ENCODE data around the gene TSHZ1.

The TSHZ1 gene

DNA sequence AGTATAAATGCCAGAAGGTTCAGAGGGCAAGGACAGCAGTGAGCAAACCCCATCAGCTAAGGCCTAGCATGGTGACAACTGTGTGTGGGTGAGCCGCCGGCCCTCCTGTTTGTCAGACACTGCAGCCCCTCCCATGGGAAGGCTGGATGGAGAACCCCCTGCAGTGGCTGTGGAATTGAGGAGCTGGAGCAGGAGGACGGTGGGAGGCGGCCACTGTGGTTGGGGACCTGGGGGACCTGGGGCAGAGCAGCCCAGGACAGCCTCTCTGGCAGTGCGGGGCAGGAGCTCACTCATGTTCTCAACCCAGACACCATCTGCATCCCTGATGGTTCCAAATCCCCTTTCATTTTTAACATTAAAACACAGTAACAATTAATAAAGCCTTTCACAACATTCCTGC, 68.8 kb downstream of the TSHZ1 start:
- Histone ChIP-seq H3K4me3 (ENCODE audit: low read depth, low read length) (no peak overlapping the region), H3K27me3 (ENCODE audit: control insufficient read depth, insufficient read depth, low read length) (no peaks in the 10 kb centered on the region), H3K36me3 (ENCODE audit: control insufficient read depth, insufficient read depth, low read length) (no peaks in the 10 kb centered on the region), H3K9me3 (ENCODE audit: control insufficient read depth, insufficient read depth, low read length) (no peaks in the 10 kb centered on the region), H3K4me1 (ENCODE audit: control insufficient read depth, insufficient read depth, low read length) (no peaks in the 10 kb centered on the region), H3K9ac (ENCODE audit: low read depth, low read length) (no peak overlapping the region)

DNA sequence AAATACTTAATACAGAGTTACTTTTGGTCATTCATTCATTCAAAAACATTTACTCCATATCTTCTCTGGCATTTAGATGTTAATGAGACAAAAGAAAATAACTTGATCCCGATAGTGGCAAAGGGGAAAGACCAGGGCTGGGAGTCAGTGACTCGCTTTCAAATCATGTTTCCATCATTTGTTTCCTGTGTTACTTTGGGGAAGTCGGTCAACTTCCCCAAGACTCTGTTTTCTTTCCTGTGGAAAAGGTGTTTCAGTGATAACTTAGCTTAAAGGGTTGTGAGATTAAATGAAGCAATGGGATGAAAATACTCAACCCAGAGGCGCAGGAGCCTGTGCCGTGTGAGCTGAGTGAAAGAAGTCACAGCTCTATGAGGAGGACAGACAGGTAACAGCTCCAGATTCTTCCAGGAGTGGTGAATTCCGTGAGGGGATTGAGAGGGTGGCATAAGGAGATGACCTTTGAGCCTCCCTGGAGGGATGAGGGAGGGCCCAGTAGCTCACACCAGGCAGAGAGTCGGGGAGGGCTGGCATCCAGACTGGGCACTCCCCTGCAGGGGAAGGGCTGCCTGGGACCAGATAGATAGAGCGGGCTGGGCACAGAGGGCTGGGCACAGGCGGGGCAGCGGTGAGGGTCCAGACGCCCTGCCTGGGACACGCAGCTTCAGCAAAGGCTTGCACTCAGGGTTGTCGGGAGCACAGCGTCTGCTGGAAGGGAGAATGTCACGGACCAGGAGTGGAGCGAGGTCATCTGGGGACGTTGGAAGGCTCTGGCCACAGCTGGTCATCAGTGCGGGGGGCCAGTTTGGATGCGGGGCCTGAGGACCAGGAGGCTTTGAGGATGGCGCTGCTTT, 70.1 kb downstream of the TSHZ1 start:
- H3K4me1 ChIP-seq (ENCODE audit: control insufficient read depth, insufficient read depth, low read length) = no peaks in the 10 kb centered on the region
- H3K36me3 ChIP-seq (ENCODE audit: control insufficient read depth, insufficient read depth, low read length) = no peaks in the 10 kb centered on the region
- no peaks in the 10 kb centered on the region for H3K9me3 ChIP-seq (ENCODE audit: control insufficient read depth, insufficient read depth, low read length)
- H3K4me3 ChIP-seq (ENCODE audit: low read depth, low read length) = no peak overlapping the region
- no peaks in the 10 kb centered on the region for H3K27me3 ChIP-seq (ENCODE audit: control insufficient read depth, insufficient read depth, low read length)
- H3K9ac ChIP-seq (ENCODE audit: low read depth, low read length) = no peak overlapping the region

DNA sequence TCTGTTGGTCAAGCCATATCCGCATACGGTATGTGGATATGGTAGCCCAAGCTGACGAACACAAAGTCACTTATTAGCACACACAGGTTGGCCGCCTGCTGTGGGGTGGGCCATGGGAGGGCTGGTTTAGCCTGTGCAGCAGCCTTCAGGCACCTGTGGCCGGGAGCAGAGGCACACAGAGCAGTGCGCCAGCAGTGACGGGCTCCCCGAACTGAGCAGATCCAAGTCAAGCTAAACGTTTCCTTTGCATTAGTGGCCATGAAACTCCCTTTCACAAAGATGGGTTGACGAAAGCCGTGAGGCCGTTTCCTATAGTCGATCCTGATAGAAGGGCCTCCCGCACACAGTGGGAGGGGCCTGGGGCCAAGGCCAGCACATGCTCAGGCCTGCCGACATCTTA, 72.1 kb downstream of the TSHZ1 start:
- H3K36me3 ChIP-seq (ENCODE audit: control insufficient read depth, insufficient read depth, low read length) = no peaks in the 10 kb centered on the region
- no peaks in the 10 kb centered on the region for H3K9me3 ChIP-seq (ENCODE audit: control insufficient read depth, insufficient read depth, low read length)
- no peak overlapping the region for H3K9ac ChIP-seq (ENCODE audit: low read depth, low read length)
- H3K4me3 ChIP-seq (ENCODE audit: low read depth, low read length) = no peak overlapping the region
- H3K27me3 ChIP-seq (ENCODE audit: control insufficient read depth, insufficient read depth, low read length) = no peaks in the 10 kb centered on the region
- no peaks in the 10 kb centered on the region for H3K4me1 ChIP-seq (ENCODE audit: control insufficient read depth, insufficient read depth, low read length)

DNA sequence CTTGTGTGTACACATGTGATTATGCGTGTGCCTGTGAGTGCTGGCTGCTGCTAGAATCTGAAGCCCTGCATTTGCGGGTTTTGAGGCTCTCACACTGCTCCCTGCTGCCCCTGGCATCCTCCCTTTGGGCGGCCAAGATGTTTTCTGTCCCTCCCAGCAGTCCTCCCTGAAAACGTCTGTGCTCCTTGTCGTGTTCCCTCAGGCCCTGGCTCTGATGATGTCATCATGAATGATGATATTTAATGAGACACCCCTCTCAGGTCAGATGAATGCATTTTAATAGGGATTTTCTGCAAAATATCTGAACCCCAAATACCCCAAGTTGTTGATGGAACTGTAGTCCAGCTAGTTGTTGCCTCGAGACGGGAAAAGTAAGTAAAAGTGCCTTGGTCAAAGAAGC, 73.1 kb downstream of the TSHZ1 start:
- no peaks in the 10 kb centered on the region for H3K27me3 ChIP-seq (ENCODE audit: control insufficient read depth, insufficient read depth, low read length)
- no peak overlapping the region for H3K9ac ChIP-seq (ENCODE audit: low read depth, low read length)
- no peaks in the 10 kb centered on the region for H3K36me3 ChIP-seq (ENCODE audit: control insufficient read depth, insufficient read depth, low read length)
- H3K4me3 ChIP-seq (ENCODE audit: low read depth, low read length) = no peak overlapping the region
- H3K4me1 ChIP-seq (ENCODE audit: control insufficient read depth, insufficient read depth, low read length) = no peaks in the 10 kb centered on the region
- H3K9me3 ChIP-seq (ENCODE audit: control insufficient read depth, insufficient read depth, low read length) = no peaks in the 10 kb centered on the region

DNA sequence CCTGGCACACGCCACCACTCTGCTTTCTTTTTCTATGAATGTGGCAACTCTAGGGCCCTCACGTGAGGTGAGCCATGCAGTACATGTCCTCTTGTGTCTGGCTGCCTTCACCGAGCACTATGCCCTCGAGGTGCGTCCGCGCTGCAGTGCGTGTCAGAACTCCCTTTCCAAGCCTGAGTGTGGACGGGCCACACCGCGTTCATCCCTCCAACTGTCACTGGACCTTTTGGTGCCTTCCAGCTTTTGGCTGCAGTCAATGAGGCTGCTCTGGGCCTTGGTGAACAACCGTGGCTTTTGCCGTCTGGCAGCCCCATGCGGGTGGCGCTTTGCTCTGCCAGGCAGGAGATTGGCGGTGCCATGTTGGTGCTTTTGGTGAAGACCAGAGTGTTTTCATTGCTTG, 74.0 kb downstream of the TSHZ1 start:
- Histone ChIP-seq H3K4me1 (ENCODE audit: control insufficient read depth, insufficient read depth, low read length) (no peaks in the 10 kb centered on the region), H3K4me3 (ENCODE audit: low read depth, low read length) (no peak overlapping the region), H3K27me3 (ENCODE audit: control insufficient read depth, insufficient read depth, low read length) (no peaks in the 10 kb centered on the region), H3K9me3 (ENCODE audit: control insufficient read depth, insufficient read depth, low read length) (no peaks in the 10 kb centered on the region), H3K36me3 (ENCODE audit: control insufficient read depth, insufficient read depth, low read length) (no peaks in the 10 kb centered on the region), H3K9ac (ENCODE audit: low read depth, low read length) (no peak overlapping the region)

DNA sequence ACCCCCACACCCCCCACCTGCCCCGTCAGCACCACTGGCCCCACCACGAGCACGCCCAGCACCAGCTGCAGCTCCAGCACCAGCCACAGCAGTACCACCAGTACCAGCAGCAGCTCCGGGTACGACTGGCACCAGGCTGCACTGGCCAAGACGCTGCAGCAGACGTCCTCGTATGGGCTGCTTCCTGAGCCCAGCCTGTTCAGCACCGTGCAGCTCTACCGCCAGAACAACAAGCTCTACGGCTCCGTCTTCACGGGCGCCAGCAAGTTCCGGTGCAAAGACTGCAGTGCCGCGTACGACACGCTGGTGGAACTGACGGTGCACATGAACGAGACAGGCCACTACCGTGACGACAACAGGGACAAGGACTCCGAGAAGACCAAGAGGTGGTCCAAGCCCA, 75.3 kb downstream of the TSHZ1 start:
- Histone ChIP-seq H3K9ac (ENCODE audit: low read depth, low read length) (no peak overlapping the region), H3K9me3 (ENCODE audit: control insufficient read depth, insufficient read depth, low read length) (no peaks in the 10 kb centered on the region), H3K27me3 (ENCODE audit: control insufficient read depth, insufficient read depth, low read length) (no peaks in the 10 kb centered on the region), H3K36me3 (ENCODE audit: control insufficient read depth, insufficient read depth, low read length) (no peaks in the 10 kb centered on the region), H3K4me1 (ENCODE audit: control insufficient read depth, insufficient read depth, low read length) (no peaks in the 10 kb centered on the region), H3K4me3 (ENCODE audit: low read depth, low read length) (no peak overlapping the region)

DNA sequence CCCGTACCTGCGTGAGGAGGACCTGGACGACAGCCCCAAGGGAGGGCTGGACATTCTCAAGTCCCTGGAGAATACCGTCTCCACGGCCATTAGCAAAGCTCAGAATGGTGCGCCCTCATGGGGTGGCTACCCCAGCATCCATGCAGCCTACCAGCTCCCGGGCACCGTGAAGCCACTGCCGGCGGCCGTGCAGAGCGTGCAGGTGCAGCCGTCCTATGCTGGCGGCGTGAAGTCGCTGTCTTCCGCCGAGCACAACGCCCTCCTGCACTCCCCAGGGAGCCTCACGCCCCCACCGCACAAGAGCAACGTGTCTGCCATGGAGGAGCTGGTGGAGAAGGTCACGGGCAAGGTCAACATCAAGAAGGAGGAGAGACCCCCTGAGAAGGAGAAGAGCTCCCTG, 76.4 kb downstream of the TSHZ1 start:
- no peaks in the 10 kb centered on the region for H3K36me3 ChIP-seq (ENCODE audit: control insufficient read depth, insufficient read depth, low read length)

DNA sequence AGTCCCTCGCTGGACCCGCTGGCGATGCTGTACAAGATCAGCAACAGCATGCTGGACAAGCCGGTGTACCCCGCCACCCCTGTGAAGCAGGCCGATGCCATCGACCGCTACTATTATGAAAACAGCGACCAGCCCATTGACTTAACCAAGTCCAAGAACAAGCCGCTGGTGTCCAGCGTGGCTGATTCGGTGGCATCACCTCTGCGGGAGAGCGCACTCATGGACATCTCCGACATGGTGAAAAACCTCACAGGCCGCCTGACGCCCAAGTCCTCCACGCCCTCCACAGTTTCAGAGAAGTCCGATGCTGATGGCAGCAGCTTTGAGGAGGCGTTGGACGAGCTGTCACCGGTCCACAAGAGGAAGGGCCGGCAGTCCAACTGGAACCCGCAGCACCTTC, 77.1 kb downstream of the TSHZ1 start:
- Histone ChIP-seq H3K27me3 (ENCODE audit: control insufficient read depth, insufficient read depth, low read length) (no peaks in the 10 kb centered on the region), H3K9ac (ENCODE audit: low read depth, low read length) (no peak overlapping the region), H3K4me3 (ENCODE audit: low read depth, low read length) (no peak overlapping the region), H3K36me3 (ENCODE audit: control insufficient read depth, insufficient read depth, low read length) (no peaks in the 10 kb centered on the region), H3K9me3 (ENCODE audit: control insufficient read depth, insufficient read depth, low read length) (no peaks in the 10 kb centered on the region), H3K4me1 (ENCODE audit: control insufficient read depth, insufficient read depth, low read length) (no peaks in the 10 kb centered on the region)

More for the DNA sequence above, 76.4 kb downstream of the TSHZ1 start:
- Histone ChIP-seq H3K9ac (ENCODE audit: low read depth, low read length) (no peak overlapping the region), H3K4me1 (ENCODE audit: control insufficient read depth, insufficient read depth, low read length) (no peaks in the 10 kb centered on the region), H3K4me3 (ENCODE audit: low read depth, low read length) (no peak overlapping the region), H3K9me3 (ENCODE audit: control insufficient read depth, insufficient read depth, low read length) (no peaks in the 10 kb centered on the region), H3K27me3 (ENCODE audit: control insufficient read depth, insufficient read depth, low read length) (no peaks in the 10 kb centered on the region)

DNA sequence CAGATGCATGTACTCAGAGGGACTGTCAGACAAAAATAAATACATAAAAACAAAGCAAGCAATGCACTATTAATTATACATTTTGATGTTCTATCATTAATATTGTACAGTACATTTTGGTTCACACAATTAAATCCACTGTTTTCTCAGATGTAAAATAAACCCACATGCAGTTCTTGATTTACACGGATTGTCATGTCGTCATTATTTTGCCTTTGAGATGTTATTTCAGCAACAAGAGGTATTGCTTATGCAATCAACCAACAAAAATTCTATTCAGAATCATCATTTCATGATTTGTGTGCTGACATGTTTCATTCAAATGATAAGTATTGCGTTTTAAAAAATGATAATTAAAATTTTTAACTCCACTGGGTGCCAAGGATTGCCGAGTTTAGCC, 79.2 kb downstream of the TSHZ1 start:
- no peaks in the 10 kb centered on the region for H3K4me1 ChIP-seq (ENCODE audit: control insufficient read depth, insufficient read depth, low read length)
- H3K4me3 ChIP-seq (ENCODE audit: low read depth, low read length) = no peak overlapping the region
- H3K27me3 ChIP-seq (ENCODE audit: control insufficient read depth, insufficient read depth, low read length) = no peaks in the 10 kb centered on the region
- H3K9ac ChIP-seq (ENCODE audit: low read depth, low read length) = no peak overlapping the region
- no peaks in the 10 kb centered on the region for H3K9me3 ChIP-seq (ENCODE audit: control insufficient read depth, insufficient read depth, low read length)
- H3K36me3 ChIP-seq (ENCODE audit: control insufficient read depth, insufficient read depth, low read length) = no peaks in the 10 kb centered on the region

DNA sequence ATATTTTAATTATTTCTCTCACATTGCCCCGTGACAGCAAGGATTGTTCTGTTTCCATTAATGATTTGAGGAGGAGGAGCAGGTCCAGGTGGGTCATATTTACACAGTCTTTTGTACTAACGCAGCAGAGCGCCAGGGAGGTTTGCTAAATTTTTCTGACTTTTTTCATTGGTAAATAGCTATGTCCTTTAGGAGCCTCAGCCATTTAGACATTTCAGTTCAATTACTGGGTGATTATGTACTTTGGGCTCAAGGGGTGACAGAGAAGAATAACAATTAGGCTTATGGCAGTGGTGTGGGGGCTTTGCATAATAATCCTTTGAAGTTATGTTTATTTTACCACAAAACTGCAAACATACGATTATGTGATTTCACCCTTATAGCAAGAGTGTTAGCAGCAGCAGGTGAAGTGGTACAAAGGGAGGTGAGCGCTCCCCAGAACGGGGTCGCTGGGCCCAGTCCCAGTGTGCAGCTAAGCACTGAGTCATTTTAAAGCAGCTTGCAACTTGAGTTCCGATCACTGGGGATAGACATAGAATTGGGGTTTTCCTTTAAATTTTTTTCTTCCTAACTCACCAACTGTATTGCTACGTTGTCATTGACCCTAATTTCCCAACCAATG, 80.3 kb downstream of the TSHZ1 start:
- no peaks in the 10 kb centered on the region for H3K27me3 ChIP-seq (ENCODE audit: control insufficient read depth, insufficient read depth, low read length)
- no peaks in the 10 kb centered on the region for H3K36me3 ChIP-seq (ENCODE audit: control insufficient read depth, insufficient read depth, low read length)
- no peak overlapping the region for H3K9ac ChIP-seq (ENCODE audit: low read depth, low read length)
- H3K9me3 ChIP-seq (ENCODE audit: control insufficient read depth, insufficient read depth, low read length) = no peaks in the 10 kb centered on the region
- H3K4me3 ChIP-seq (ENCODE audit: low read depth, low read length) = no peak overlapping the region
- no peaks in the 10 kb centered on the region for H3K4me1 ChIP-seq (ENCODE audit: control insufficient read depth, insufficient read depth, low read length)

DNA sequence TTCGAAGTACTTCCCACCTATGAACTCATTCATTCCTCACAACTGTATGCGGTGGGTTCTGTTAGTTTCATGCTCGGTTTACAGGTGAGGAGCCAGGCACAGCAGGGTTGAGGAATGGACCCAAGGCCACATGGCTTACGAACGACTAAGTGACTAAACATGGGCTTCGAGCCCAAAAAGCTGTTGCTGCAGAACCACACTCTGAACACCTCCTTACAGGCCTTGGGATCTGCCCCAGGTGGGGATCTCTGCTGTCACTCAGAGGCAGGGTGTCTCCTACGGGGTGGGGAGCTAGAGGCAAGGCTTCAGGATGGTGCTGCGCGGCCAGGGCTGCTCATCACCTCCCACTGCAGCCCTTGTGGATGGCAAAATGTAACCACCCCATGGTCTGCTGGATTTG, 80.9 kb downstream of the TSHZ1 start:
- Histone ChIP-seq H3K9me3 (ENCODE audit: control insufficient read depth, insufficient read depth, low read length) (no peaks in the 10 kb centered on the region), H3K4me3 (ENCODE audit: low read depth, low read length) (no peak overlapping the region), H3K36me3 (ENCODE audit: control insufficient read depth, insufficient read depth, low read length) (no peaks in the 10 kb centered on the region), H3K27me3 (ENCODE audit: control insufficient read depth, insufficient read depth, low read length) (no peaks in the 10 kb centered on the region), H3K4me1 (ENCODE audit: control insufficient read depth, insufficient read depth, low read length) (no peaks in the 10 kb centered on the region), H3K9ac (ENCODE audit: low read depth, low read length) (no peak overlapping the region)

DNA sequence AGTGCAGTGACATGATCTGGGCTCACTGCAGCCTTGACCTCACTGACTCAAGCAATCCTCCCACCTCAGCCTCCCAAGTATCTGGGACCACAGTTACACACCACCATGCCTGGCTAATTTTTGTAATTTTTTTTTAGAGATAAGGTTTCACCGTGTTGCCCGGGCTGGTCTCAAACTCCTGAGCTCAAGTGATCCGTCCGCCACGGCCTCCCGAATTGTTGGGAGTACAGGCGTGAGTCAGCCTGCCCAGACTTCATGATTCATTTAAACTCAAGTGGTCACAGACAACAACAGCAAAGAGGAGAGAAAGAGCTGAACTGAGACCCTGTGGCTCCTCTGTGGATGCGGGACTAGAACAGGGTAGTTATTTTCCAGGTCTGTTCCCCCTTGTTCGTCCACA, 83.0 kb downstream of the TSHZ1 start:
- H3K27me3 ChIP-seq (ENCODE audit: control insufficient read depth, insufficient read depth, low read length) = no peaks in the 10 kb centered on the region
- no peak overlapping the region for H3K4me3 ChIP-seq (ENCODE audit: low read depth, low read length)
- no peaks in the 10 kb centered on the region for H3K36me3 ChIP-seq (ENCODE audit: control insufficient read depth, insufficient read depth, low read length)
- H3K4me1 ChIP-seq (ENCODE audit: control insufficient read depth, insufficient read depth, low read length) = no peaks in the 10 kb centered on the region
- no peaks in the 10 kb centered on the region for H3K9me3 ChIP-seq (ENCODE audit: control insufficient read depth, insufficient read depth, low read length)
- no peak overlapping the region for H3K9ac ChIP-seq (ENCODE audit: low read depth, low read length)

Measured in iPS-15b (cell line).